ENCODE measurements around the gene TM4SF18. TPM values are rescaled to one million over a fixed set of nuclear protein-coding genes. Genes with fewer than 3 reads are reported as not detected.
"Not testable (repeated sequence)": the region's sequence is repeated elsewhere in the genome, so short reads cannot be mapped to it uniquely, and the experiment has no call there.

TM4SF18 gene, protein sequence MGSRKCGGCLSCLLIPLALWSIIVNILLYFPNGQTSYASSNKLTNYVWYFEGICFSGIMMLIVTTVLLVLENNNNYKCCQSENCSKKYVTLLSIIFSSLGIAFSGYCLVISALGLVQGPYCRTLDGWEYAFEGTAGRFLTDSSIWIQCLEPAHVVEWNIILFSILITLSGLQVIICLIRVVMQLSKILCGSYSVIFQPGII
- not detected for total RNA-seq

DNA sequence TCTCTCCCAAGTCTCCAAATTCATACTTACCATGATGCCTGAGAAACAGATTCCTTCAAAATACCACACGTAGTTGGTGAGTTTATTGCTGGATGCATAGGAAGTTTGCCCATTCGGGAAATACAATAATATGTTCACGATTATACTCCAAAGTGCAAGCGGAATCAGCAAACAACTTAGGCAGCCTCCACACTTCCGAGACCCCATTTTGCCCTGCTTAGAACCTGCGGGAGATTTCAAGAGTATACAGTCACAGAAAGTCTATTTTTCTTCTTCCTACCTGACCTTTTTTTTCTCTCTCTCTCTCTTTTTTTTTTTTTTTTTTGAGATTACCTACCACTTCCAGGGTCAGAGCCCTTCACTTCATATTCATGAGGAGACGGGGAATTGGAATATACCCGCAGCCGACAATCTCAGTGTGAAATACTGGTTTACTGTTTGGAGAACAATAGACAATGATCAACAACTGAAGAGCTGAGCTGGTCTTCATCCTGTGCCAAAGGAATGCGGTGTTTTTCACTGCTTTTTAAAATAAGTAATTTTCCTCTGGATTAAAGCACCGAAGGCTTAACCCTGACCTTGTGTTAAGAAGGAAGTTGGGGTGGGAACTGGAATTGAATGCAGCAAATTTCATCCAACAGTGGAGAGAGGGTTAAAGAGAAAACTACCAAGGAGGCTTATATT lies at the start of gene TM4SF18:
TSS of gene TM4SF18 (minus strand) at position 461 of the 684 bp plus-strand sequence. CDS start at position 207, 254 bp downstream.
- Mint-ChIP-seq H3K36me3 (peaks cover 1% of the 10 kb centered on the region), H3K4me3 (no peak within 1 kb of the TSS), H3K4me1 (no peaks in the 10 kb centered on the region), H3K27me3 (peaks cover 15% of the 10 kb centered on the region), H3K9me3 (no peaks in the 10 kb centered on the region), H3K27ac (no peak within 1 kb of the TSS)
- POLR2A ChIA-PET = no interaction called here
- no peak for DNase-seq
- ATAC-seq (ENCODE audit: low read depth) = no peak

DNA sequence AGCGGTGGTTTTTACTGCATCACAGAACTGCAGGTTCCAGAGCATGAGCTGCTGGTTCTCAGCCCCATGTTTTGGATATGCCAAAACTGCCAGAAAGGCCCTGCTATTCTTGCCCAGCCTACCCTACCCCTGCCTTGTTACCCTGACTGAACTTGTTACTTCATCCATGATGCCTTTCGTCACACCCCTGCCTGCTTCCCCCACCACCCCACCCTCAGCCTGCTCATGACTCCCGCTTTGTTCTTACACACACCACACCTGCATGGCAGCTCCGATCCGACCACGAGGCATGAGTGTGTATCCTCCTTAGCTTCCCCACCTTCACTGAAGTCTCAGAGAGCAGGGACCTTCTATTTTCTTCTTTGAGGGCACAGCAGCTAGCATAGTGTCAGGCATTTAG lies 49.1 kb upstream of the TM4SF18 start:
- Mint-ChIP-seq H3K4me1 (peaks cover 3% of the 10 kb centered on the region), H3K27ac (no peak overlapping the region), H3K27me3 (peaks cover 11% of the 10 kb centered on the region), H3K9me3 (no peaks in the 10 kb centered on the region), H3K4me3 (no peak overlapping the region), H3K36me3 (peaks cover 1% of the 10 kb centered on the region)
- DNase-seq (no peak), ATAC-seq (ENCODE audit: low read depth) (no peak)
- POLR2A ChIA-PET = no interaction called here

DNA sequence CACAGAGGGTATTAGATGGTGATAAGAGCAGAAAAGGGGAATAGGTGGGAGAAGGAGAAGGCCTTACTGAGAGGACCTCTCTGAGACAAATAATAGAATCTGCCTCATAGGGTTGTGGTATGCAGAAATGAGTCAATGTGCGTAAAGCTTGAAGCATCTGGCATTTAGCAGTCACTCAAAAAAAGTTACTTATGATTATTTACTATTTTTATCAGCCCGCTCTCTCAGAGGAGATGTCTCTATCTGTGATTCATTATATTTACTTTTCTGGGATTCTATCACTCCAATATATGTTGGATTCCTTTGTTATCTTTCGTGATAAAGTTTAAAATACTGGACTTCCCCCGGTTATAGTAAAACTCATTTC lies 48.6 kb upstream of the TM4SF18 start:
- no peak overlapping the region for H3K4me3 Mint-ChIP-seq
- ATAC-seq (ENCODE audit: low read depth) = no peak

DNA sequence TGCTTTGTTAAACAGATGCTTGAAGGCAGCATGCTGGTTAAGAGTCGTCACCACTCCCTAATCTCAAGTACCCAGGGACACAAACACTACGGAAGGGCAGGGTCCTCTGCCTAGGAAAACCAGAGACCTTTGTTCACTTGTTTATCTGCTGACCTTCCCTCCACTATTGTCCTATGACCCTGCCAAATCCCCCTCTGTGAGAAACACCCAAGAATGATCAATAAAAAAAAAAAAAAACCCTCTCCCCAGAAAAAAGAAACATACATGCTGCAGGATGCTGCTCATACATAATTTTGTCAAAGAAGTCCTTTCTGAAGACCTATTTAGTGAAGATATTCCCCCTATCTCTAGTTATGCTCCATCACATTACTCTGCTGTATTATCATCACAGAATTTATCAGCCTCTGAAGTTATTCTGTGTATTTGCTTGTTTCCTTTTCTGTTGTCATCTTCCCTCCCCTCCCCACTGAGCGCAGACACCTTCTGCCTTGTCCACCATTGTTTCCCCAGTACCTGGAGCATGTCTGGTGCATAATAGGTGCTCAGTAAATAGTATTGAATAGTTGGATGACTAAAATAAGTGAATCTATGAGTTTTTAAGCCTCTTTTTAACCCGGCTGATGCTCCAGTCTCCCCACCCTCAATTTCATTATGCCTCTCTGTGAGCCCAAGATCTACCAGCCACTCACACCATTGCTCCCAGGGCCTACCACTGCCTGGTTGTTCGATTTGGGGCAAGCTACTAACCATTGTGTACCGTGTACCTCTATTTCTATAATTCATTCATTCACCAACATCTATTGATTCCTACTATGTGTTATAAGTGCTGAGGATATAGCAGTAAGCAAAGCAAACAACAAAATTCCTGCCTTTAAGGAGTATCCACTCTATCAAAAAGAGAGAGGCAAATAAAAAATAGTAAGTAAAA lies 48.0 kb upstream of the TM4SF18 start:
- no peak for DNase-seq
- H3K27ac Mint-ChIP-seq = no peak overlapping the region
- no peak for ATAC-seq (ENCODE audit: low read depth)
- H3K4me3 Mint-ChIP-seq = no peak overlapping the region
- H3K36me3 Mint-ChIP-seq = peaks cover 1% of the 10 kb centered on the region
- no peaks in the 10 kb centered on the region for H3K9me3 Mint-ChIP-seq
- peaks cover 3% of the 10 kb centered on the region for H3K4me1 Mint-ChIP-seq
- peaks cover 20% of the 10 kb centered on the region for H3K27me3 Mint-ChIP-seq
- POLR2A ChIA-PET = no interaction called here

More for the DNA sequence above, 48.6 kb upstream of the TM4SF18 start:
- H3K4me1 Mint-ChIP-seq = peaks cover 3% of the 10 kb centered on the region
- H3K27me3 Mint-ChIP-seq = peaks cover 15% of the 10 kb centered on the region
- POLR2A ChIA-PET = no interaction called here
- H3K27ac Mint-ChIP-seq = no peak overlapping the region
- H3K9me3 Mint-ChIP-seq = no peaks in the 10 kb centered on the region
- peaks cover 1% of the 10 kb centered on the region for H3K36me3 Mint-ChIP-seq
- DNase-seq = no peak

DNA sequence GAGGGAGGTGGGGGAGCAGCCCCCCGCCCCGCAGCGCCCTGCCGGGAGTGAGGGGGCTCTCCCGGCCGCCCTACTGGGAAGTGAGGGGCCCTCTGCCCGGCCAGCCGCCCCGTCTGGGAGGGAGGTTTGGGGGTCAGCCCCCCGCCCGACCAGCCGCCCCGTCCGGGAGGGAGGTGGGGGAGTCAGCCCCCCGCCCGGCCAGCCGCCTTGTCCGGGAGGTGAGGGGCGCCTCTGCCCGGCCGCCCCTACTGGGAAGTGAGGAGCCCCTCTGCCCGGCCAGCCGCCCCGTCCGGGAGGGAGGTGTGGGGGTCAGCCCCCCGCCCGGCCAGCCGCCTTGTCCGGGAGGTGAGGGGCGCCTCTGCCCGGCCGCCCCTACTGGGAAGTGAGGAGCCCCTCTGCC lies 46.8 kb upstream of the TM4SF18 start:
- POLR2A ChIA-PET; H3K4me3 Mint-ChIP-seq; DNase-seq; H3K4me1 Mint-ChIP-seq; H3K9me3 Mint-ChIP-seq; H3K36me3 Mint-ChIP-seq; H3K27ac Mint-ChIP-seq; ATAC-seq (ENCODE audit: low read depth): not testable (repeated sequence)
- peaks cover 17% of the 10 kb centered on the region for H3K27me3 Mint-ChIP-seq

DNA sequence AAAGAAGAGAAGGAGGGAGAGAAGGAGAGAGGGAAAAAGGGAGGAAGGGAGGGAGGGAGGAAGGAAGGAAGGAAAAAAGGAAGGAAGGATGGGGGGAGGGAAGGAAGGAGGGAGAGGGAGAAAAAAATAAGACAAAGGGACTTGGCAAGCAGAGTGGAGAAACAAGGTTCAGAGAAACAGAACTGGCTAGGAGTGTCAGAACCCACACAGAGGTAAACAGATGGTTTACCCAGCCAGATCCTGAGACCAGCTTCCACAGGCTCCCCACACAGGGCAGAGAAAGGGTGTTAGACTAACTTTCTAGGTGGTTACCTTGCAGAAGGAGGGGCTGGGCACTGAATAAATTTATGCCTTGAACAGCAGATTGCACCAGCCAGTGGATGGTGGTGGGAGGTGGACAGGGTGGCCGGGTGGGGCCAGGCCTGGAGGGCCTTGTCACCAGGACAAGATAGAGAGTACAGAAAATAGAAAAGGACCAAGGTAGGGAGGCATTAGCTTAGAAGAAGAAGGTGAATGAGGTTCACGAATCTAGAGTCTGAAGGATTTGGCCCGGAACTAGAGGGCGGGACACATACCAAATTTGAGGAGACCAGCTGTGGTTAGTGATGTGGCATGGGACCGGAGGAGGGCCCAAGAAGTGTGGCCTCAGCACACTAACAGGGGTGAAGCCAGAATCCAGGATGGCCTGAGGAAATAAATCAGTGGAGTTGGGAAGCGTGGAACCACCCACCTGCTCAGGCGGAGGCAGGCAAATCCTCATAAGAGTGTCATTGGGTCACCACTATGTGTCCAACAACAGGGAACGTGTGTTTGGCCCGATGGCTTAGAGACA lies 45.3 kb upstream of the TM4SF18 start:
- Mint-ChIP-seq H3K36me3 (peaks cover 1% of the 10 kb centered on the region), H3K9me3 (no peaks in the 10 kb centered on the region), H3K4me3 (no peak overlapping the region), H3K4me1 (no peaks in the 10 kb centered on the region), H3K27me3 (peaks cover 19% of the 10 kb centered on the region), H3K27ac (no peak overlapping the region)
- DNase-seq = no peak
- POLR2A ChIA-PET = no interaction called here
- ATAC-seq (ENCODE audit: low read depth) = no peak

DNA sequence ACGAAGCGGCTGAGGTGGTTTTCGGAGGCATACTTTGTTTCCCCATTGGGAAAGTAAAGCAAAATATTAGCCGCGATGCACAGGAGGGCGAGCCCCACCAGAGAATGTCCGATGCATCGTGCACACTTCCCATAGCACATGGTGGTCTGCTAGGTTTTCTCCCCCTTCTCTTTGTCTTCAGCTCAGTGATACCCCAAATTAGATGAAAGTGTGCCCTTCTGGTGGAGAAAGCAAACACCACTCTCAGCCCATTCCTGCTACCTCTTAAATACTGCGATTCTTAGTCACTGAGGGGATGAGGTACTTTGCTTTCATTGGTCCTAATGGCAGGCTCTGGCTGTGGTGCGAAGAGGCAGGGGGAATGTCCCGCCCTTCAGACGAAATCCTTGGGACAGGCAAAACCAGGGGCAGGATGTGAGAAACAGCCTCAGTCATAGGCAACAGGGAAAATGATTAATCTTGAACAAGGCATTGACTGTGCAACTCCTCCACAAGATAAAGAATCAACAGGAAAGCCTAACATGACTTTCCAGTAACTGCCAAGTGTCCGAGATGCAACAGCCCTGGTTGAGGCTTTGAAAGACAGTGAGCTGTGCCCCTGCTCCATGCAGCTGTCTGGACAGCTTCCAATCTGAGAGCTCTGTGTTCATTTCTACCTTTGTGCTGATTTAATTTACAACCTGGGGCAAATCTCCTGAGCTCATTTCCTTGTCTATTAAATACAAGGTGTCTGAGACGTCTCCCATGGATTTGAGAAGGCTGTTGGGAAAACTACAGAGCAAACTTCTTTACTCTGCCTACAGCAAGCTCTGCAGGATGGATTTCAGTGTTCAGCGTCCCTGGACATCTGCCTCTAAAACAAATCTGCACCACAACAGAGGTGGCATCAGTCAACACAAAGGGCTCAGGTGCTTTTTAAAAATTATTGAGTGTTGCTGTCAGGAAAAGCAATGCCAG lies 44.2 kb upstream of the TM4SF18 start, which contains the start of gene TM4SF1:
TSS of gene TM4SF1 (minus strand) at position 242 of the 957 bp plus-strand sequence. CDS start at position 140, 102 bp downstream.
- H3K27me3 Mint-ChIP-seq = peaks cover 18% of the 10 kb centered on the region
- H3K4me3 Mint-ChIP-seq = no peak within 1 kb of the TSS
- POLR2A ChIA-PET = no interaction called here

DNA sequence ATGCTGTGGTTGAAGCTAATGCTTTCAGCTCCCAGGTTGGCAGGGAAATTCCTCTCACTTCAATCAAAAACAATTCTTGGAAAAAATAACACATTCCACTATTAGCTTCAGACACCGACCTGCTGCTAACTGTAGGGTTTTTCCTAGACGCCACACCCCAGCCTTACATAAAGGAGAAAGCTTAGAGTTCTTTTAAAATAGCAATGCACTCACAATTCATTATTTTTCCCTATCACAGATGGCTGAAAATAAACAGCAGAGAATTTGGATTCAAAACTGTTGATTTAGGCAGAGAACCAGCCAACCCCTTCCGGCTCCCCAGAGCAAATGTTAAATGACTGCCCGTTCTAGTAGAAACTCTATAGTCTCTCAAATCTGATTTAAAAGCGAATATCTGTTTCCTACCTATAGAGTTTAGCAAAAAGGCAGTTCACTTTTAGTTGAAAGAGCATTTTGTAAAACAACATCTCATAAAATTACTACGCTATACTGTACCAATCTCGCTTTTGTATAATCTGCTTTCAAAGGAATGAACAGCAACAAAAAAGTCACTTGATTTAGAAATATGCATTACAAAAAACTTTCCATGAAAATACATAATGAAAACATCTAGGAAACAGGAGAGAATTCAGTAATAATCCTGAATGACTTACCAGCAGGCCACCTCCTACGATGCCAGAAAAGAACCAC lies 43.4 kb upstream of the TM4SF18 start:
- H3K4me3 Mint-ChIP-seq = no peak overlapping the region

More for the DNA sequence above, 44.2 kb upstream of the TM4SF18 start, which contains the start of gene TM4SF1:
- Mint-ChIP-seq H3K27ac (no peak within 1 kb of the TSS), H3K9me3 (no peaks in the 10 kb centered on the region), H3K36me3 (peaks cover 1% of the 10 kb centered on the region), H3K4me1 (no peaks in the 10 kb centered on the region)
- no peak for ATAC-seq (ENCODE audit: low read depth)
- DNase-seq = no peak

DNA sequence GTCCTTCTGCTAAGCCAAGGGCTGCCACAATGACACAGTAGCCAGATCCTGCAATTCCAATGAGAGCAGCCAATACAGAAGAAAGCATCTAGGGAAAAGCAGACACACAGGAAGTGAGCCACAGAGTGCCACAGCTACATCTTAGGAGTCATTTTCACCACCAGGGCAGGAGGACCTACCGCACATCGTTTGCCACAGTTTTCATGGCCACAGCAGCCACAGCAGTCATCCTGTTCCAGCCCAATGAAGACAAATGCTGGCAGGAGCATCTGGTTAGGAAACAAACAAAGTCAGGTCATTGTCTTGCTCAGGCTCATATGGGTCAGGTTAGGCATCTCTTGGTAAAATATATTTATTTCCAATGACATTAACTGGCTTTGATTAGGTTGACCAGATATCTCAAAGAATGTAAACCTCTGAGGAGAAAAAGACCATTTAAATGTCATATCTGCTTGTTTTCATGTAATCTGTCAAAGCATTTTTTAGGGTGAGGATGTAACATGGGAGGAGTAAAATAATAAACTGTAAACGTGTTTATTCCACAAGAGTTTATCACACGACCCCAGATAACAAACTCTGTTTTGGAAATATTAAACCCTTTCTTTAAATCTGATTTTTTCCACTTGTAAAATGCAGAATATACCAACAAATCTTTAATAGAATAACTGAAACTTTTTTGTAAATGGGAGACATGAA lies 42.2 kb upstream of the TM4SF18 start:
- no peaks in the 10 kb centered on the region for H3K4me1 Mint-ChIP-seq
- H3K27me3 Mint-ChIP-seq = peaks cover 17% of the 10 kb centered on the region
- no peak overlapping the region for H3K27ac Mint-ChIP-seq
- ATAC-seq (ENCODE audit: low read depth) (no peak), DNase-seq (no peak)
- H3K9me3 Mint-ChIP-seq = no peaks in the 10 kb centered on the region
- POLR2A ChIA-PET = no interaction called here
- H3K36me3 Mint-ChIP-seq = peaks cover 1% of the 10 kb centered on the region
- H3K4me3 Mint-ChIP-seq = no peak overlapping the region

More for the DNA sequence above, 43.4 kb upstream of the TM4SF18 start:
- peaks cover 19% of the 10 kb centered on the region for H3K27me3 Mint-ChIP-seq
- DNase-seq = no peak
- no peaks in the 10 kb centered on the region for H3K4me1 Mint-ChIP-seq
- POLR2A ChIA-PET = no interaction called here
- no peak for ATAC-seq (ENCODE audit: low read depth)
- H3K9me3 Mint-ChIP-seq = no peaks in the 10 kb centered on the region
- peaks cover 1% of the 10 kb centered on the region for H3K36me3 Mint-ChIP-seq
- no peak overlapping the region for H3K27ac Mint-ChIP-seq

DNA sequence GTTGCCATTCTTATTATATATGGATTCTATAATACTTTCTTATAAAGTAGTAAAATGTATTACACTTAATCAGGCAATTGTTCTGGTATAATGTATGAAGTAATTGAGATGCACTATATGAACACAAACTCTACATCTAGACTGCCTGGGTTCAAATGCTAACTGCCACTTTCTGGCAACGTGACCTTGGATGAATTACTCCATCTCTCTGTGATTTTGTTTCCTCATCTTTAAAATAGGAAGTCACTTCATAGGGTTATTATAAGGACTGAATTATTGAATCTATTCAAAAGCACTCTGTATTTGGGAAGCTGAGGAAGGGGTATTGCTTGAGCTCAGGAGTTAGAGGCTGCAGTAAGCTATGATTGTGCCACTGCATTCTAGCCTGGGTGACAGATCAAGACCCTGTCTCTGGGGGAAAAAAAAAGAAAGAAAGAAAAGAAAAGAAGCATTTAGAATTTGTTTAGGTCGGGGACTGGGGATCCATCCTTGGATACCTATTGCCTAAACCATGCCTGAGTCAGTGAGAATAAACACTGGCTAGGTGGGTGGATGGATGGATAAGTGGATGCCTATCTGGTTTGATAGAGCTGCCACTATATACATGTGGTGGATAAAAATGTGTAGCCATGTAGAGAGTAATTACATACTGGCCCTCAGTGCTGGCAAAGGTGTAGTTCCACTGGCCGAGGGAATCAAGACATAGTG lies 41.5 kb upstream of the TM4SF18 start:
- Mint-ChIP-seq H3K4me3 (no peak overlapping the region), H3K27me3 (peaks cover 17% of the 10 kb centered on the region), H3K9me3 (no peaks in the 10 kb centered on the region), H3K4me1 (no peaks in the 10 kb centered on the region), H3K27ac (no peak overlapping the region), H3K36me3 (peaks cover 1% of the 10 kb centered on the region)
- no peak for ATAC-seq (ENCODE audit: low read depth)
- no peak for DNase-seq
- POLR2A ChIA-PET = no interaction called here

DNA sequence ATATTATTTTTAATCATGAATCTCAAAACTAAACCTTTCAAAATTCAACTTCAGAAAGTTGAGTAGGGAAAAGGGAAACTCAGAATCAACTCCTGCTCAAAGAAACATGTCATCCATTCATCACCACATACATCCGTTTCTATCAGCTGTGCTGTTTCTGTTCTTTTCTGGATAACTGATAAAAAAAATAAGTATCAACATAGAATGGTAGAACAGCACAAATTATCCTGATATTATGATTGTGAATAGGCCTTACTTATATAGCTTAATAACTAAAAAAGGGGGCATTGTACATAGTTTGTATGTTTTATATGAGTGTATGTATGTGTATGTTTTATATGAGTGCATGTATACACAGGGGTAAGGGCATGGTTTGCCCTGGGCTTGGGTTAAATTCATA lies 41.0 kb upstream of the TM4SF18 start:
- no peaks in the 10 kb centered on the region for H3K9me3 Mint-ChIP-seq
- no peak overlapping the region for H3K4me3 Mint-ChIP-seq
- H3K27me3 Mint-ChIP-seq = peaks cover 17% of the 10 kb centered on the region
- no peak overlapping the region for H3K27ac Mint-ChIP-seq
- no peaks in the 10 kb centered on the region for H3K4me1 Mint-ChIP-seq
- DNase-seq (no peak), ATAC-seq (ENCODE audit: low read depth) (no peak)
- no peaks in the 10 kb centered on the region for H3K36me3 Mint-ChIP-seq
- POLR2A ChIA-PET = no interaction called here
